HG02943 (cell line): ENCODE measurements around the gene NFATC1.

Source experiments
- ATAC-seq: cut with Tn5 transposase; IDR thresholded peaks from one replicate; pipeline ENCODE4 v1.9.1; 2021; ENCODE audit warnings: mild to moderate bottlenecking, low read depth, moderate library complexity; ENCODE audit not compliant: unreplicated experiment

NFATC1 gene

GRCh38 chr18:79542876-79543750 is 147.4 kb downstream of the NFATC1 start:
- ATAC-seq: no peak

DNA sequence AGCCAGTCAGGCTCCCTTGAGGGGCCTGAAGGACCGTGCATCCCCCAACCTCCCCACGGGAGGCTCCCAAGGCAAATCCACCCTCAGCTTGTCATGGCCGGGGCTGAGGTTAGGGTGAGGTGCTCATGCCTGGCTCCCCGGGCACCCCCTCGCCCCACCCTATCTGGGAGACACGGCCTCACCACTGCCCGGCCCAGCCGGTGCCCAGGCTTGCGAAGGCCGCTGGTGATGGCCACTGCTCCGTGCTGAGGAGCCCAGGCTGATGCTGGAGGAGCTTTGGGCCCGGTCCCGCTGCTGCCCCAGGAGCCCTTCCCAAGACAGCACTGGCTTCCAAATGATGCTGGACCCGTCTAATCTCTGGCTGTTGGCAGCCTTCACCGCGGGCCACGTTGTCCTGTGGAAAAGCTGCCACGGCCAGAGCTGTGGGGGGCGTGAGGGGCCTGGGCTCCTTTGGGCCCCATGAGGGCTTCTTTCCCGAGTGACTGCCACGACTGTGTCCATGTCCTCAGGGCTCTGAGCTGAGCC is 148.2 kb downstream of the NFATC1 start:
- no peak for ATAC-seq

DNA sequence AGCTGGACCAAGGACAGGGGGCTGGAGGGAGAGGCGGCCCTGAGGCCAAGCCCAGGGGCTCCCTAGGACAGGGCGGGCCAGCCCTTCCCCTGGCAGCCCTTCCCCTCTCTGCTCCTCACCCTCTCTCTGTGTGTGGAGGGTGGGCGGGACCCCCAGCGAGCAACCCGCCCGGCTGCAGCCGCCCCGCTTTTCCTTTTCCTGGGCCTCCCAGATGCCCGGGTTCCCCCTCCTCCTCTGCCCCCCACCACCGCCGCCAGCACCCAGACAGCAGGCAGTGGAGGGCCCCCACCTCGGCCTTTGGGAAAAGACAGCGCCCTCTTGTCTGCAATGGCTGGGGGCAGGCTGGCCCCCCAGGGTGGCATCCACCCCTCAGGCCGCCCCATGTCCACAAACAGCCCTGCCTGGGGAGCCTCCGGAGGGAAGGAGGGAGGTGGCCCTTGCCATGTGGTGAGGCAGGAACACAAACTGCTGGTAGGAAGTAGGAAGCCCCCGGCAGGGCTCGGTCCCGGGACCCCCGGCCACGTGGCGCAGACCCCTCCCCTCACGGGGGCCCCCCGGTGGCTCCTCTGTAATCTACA is 148.7 kb downstream of the NFATC1 start:
- ATAC-seq: no peak

GRCh38 chr18:79545255-79545654 is 149.5 kb downstream of the NFATC1 start:
- ATAC-seq: no peak

DNA sequence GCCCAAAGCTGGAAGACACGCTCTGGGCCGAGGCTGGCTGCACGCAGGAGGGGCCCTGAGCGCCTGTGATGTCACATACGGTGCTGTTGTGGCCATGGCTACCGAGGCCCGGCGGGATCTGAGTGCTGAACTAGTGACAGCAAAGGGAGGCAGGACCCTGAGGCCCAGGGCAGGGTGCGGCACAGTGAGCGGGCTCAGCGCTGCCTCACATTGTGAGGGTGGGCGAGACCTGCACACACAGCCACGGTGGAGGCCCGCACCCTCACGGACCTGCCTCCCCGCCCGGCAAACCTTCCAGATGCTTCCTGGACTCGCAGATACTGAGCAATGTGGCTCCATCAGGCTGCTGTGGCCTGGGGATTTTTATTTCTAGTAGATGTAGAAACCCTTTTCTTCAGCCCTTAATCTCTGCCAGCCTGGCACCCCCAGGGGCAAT is 150.0 kb downstream of the NFATC1 start:
- ATAC-seq: no peak

DNA sequence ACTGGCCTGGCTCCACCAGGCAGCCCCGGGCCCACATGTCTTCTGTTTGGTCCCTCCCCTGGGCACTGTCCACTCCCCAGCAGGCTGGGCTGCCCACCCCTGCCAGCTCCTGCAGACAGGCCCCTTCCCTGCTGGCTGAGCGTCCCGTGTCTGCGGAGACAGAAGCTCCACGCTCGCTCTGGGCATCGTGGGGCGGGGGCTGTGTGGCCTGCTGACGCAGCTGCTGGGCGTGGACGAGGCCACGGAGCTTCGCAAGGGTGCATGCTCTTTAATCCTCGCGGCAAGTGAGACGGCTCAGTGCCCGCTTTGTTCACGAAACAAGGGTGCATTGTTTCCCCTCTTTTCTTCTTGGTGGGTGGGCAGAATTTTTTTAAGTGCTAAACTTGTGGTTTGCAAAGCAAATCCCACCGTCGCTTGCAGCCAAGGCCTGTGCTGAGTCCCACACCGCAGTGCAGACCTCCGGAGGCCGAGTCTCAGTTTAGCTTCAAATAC is 151.1 kb downstream of the NFATC1 start:
- no peak for ATAC-seq

GRCh38 chr18:79547413-79548076 is 151.8 kb downstream of the NFATC1 start:
- no peak for ATAC-seq

DNA sequence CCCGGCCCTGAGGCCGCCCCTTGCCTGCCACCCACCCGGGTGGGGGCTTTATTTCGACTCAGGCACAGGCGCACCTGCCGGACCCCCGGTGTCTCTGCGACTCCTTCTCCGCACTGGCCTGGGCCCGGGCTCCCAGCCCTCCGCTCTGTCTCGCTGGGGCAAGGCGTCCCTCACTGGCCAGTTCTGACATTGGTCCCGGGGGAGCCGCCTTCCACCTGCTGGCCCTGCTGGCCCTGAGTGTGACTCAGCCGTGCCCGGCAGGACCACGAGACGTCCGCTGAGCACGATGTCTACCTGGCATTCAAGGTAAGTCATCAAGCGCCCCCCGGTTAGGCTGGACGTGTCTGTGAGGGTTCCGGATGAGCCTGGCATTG is 152.3 kb downstream of the NFATC1 start:
- ATAC-seq: no peak

- no peak for ATAC-seq
Observed at GRCh38 chr18:79548621-79548985, 152.9 kb downstream of the NFATC1 start.

GRCh38 chr18:79548986-79549637 is 153.4 kb downstream of the NFATC1 start:
- ATAC-seq: no peak

DNA sequence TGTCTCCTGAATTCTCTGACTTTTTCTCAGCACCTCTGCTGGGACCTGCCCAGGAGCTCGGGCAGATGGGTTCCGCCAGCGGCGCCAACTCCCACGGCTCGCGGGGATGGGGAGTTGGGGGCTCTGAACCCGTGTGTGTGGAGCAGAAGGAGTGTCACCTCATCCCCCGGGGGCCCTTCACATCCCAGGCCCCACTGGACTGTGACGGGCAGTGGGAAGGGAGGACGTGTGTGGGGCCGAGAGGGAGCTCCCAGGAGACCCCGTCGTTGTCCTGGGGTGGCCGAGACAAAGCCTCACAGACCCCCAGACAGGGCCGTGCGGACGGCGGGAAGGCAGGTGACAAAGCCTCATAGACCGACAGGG is 153.9 kb downstream of the NFATC1 start:
- ATAC-seq: no peak

- no peak for ATAC-seq
Observed at GRCh38 chr18:79552140-79552631, 156.5 kb downstream of the NFATC1 start.

GRCh38 chr18:79552696-79553095 is 157.0 kb downstream of the NFATC1 start:
- no peak for ATAC-seq

GRCh38 chr18:79553154-79553553 is 157.4 kb downstream of the NFATC1 start:
- ATAC-seq: no peak

- ATAC-seq: no peak
Observed at GRCh38 chr18:79553696-79554095, 158.0 kb downstream of the NFATC1 start.

DNA sequence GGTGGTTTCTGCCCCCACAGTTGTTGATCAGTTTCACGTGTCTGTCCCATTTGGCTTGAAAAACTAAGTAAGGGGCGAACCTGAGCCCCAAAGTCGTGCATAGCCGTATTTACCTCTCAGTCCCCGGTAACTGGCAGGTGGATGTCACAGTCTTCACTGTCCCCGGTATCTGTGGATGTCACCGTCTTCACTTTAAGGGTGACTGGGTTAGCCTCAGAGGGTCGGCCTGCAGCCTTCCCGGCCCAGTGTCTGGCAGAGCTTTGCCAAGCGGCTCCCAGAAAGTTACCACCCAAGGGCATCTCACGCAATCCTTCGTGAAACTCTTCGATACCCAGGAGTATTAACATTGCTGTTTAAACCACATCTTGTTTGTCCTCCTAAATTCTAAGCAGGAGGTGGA is 158.6 kb downstream of the NFATC1 start:
- ATAC-seq: no peak

- ATAC-seq: no peak
Observed at GRCh38 chr18:79554945-79555645, 159.4 kb downstream of the NFATC1 start.

DNA sequence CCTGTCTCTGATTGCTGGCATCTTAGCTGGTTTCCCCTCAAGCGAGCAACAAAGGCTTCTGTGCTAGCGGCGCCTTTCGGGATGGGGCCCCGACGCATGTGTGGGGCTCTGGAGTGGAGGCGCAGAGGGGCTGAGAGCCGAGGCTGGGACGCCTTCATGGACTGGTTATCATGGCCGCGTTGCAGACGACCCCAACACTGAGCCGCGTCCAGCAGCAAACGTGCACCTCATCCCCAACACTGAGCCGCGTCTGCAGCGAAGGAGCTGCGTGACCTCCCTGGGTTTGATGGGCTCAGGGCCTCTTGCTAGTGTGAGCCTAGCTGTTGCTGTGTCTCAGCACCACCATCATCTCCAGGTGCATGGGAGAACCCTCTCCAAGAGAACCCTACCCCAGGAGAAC is 160.2 kb downstream of the NFATC1 start:
- ATAC-seq: no peak

- ATAC-seq: no peak
Observed at GRCh38 chr18:79556829-79557585, 161.3 kb downstream of the NFATC1 start.
